IPS DF 4.7 (cell line): ENCODE results near the gene KLHL25.

Source experiments
- DNase-seq: peaks from one replicate; pipeline ENCODE4 v3.0.0-alpha.2; 2013; ENCODE audit warnings: low spot score; ENCODE audit errors: extremely low read depth

KLHL25 gene

DNA sequence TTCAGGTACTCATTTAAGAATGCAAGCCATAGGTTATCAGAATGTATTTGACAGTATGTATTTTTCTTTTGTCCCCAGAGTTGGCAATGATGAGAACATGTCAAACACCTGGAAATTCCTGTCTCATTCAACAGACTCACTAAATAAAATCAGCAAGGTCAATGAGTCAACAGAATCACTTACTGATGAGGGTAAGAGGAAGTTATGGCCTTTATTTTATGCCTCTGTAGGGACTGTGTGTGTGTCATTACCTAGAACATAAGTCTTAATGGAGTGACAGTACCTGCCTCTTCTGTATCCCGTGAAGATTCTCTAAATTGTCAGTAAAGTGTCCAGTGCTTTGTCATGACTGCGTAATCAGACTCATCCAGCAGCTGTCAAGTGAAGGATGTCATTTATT, 77.5 kb downstream of the KLHL25 start:
- DNase-seq, result no peak

GRCh38 chr15:85716261-85716660, 78.5 kb downstream of the KLHL25 start:
- DNase-seq, result no peak

GRCh38 chr15:85711580-85712192, 83.0 kb downstream of the KLHL25 start:
- no peak for DNase-seq

- DNase-seq, result no peak
Observed at GRCh38 chr15:85710340-85710842, 84.3 kb downstream of the KLHL25 start.
